HepG2 (cell line): ENCODE measurements around the gene HCRTR1.

Source experiments
- POLR2AphosphoS2 ChIP-seq: IDR thresholded peaks from 2 replicates; pipeline ENCODE4 v1.6.1; 2011; ENCODE audit warnings: low read depth, low read length, improper control_type of control experiment
- RNF2 ChIP-seq: fragments of 450-650 bp; conservative IDR thresholded peaks from 2 replicates; pipeline ENCODE4 v1.6.1; 2016; ENCODE audit warnings: low read depth
- SMARCC2 ChIP-seq: fragments of 450-650 bp; IDR thresholded peaks from 2 replicates; pipeline ENCODE4 v1.6.1; 2017; ENCODE audit warnings: antibody characterized with exemption, mild to moderate bottlenecking
- ZNF883 ChIP-seq: sonication (generic); formaldehyde crosslinking; IDR thresholded peaks from 2 replicates; pipeline ENCODE4 v1.5.1; 2020; ENCODE audit warnings: mild to moderate bottlenecking, missing genetic modification reagents; ENCODE audit errors: not compliant biosample characterization

- no peak for TF ChIP-seq POLR2AphosphoS2
- TF ChIP-seq SMARCC2 = no peak
- TF ChIP-seq ZNF883 (CRISPR knock-in tag) = no peak
- TF ChIP-seq RNF2 = no peak
These were observed 34.3 kb downstream of the HCRTR1 start for GRCh38 chr1:31651766-31652165.
